Loucy (cell line): ENCODE measurements around the gene DSCAML1.
"Not testable (repeated sequence)": the region's sequence is repeated elsewhere in the genome, so short reads cannot be mapped to it uniquely, and the experiment has no call there.

Experiments used
- H2AFZ ChIP-seq: fragments of 200-600 bp; sonication (generic); 2 replicates; pipeline ENCODE4 v1.6.0; 2016; ENCODE audit warnings: antibody characterized with exemption, mild to moderate bottlenecking, low read length, moderate library complexity
- H3F3A ChIP-seq: fragments of 200-600 bp; 2 replicates; pipeline ENCODE4 v1.6.0; 2016; ENCODE audit warnings: antibody characterized with exemption, low read depth, mild to moderate bottlenecking
- H3K27me3 ChIP-seq: fragments of 200-600 bp; sonication (generic); 2 replicates; pipeline ENCODE4 v1.6.1; 2014; ENCODE audit warnings: low read length, mild to moderate bottlenecking; ENCODE audit not compliant: insufficient read depth, poor library complexity, severe bottlenecking
- H3K36me3 ChIP-seq: fragments of 200-600 bp; sonication (generic); 2 replicates; pipeline ENCODE4 v1.6.1; 2016; ENCODE audit warnings: low read length; ENCODE audit not compliant: insufficient read depth
- H3K4me1 ChIP-seq: fragments of 200-600 bp; sonication (generic); 2 replicates; pipeline ENCODE4 v1.5.1; 2014; ENCODE audit warnings: low read length, mild to moderate bottlenecking; ENCODE audit not compliant: insufficient read depth, poor library complexity, severe bottlenecking
- H3K4me2 ChIP-seq: fragments of 200-600 bp; sonication (generic); 2 replicates; pipeline ENCODE4 v1.6.0; 2014; ENCODE audit warnings: antibody characterized with exemption, low read length, low read depth, mild to moderate bottlenecking; ENCODE audit not compliant: poor library complexity, severe bottlenecking
- H3K4me3 ChIP-seq: fragments of 200-600 bp; sonication (generic); 2 replicates; pipeline ENCODE4 v1.5.1; 2014; ENCODE audit warnings: low read length, mild to moderate bottlenecking, mixed read lengths; ENCODE audit not compliant: poor library complexity, severe bottlenecking
- H3K79me2 ChIP-seq: fragments of 200-600 bp; sonication (generic); 2 replicates; pipeline ENCODE4 v1.6.1; 2014; ENCODE audit warnings: low read length; ENCODE audit not compliant: insufficient read depth
- H3K9ac ChIP-seq: fragments of 200-600 bp; sonication (generic); 2 replicates; pipeline ENCODE4 v1.6.0; 2014; ENCODE audit warnings: mild to moderate bottlenecking, low read depth, low read length, moderate library complexity; ENCODE audit not compliant: poor library complexity, severe bottlenecking
- H3K9me2 ChIP-seq: fragments of 200-600 bp; sonication (generic); replicated peaks from 2 replicates; pipeline ENCODE4 v1.6.1; 2016; ENCODE audit warnings: low read depth, low read length, mixed read lengths
- H3K9me3 ChIP-seq: fragments of 200-600 bp; sonication (generic); 2 replicates; pipeline ENCODE4 v1.6.1; 2014; ENCODE audit warnings: mild to moderate bottlenecking, antibody characterized with exemption, low read length, low read depth; ENCODE audit not compliant: insufficient read depth
- H4K20me1 ChIP-seq: fragments of 200-600 bp; sonication (generic); 2 replicates; pipeline ENCODE4 v1.6.0; 2014; ENCODE audit warnings: antibody characterized with exemption, low read length, mild to moderate bottlenecking; ENCODE audit not compliant: insufficient read depth, poor library complexity, severe bottlenecking
- CTCF ChIP-seq: fragments of 200-600 bp; sonication (generic); conservative IDR thresholded peaks from 2 replicates; pipeline ENCODE4 v1.5.1; 2014; ENCODE audit warnings: mild to moderate bottlenecking, antibody characterized with exemption, low read length
- EZH2phosphoT487 ChIP-seq: fragments of 200-600 bp; IDR thresholded peaks from 2 replicates; pipeline ENCODE4 v1.6.1; 2018; ENCODE audit warnings: antibody characterized with exemption, mild to moderate bottlenecking, moderate library complexity, borderline replicate concordance

Gene DSCAML1

GRCh38 chr11:117407016-117407415 is 390.0 kb downstream of the DSCAML1 start:
- TF ChIP-seq EZH2phosphoT487 (no peak), CTCF (no peak)
- no peak overlapping the region for H2AFZ ChIP-seq
- H3K9me3 ChIP-seq = peaks cover 7% of the 10 kb centered on the region; the same call in 1 of the 2 replicates

GRCh38 chr11:117405898-117406297 is 391.1 kb downstream of the DSCAML1 start:
- not testable (repeated sequence) for H3K4me1 ChIP-seq, H3K9me3 ChIP-seq, H3K4me3 ChIP-seq, H3F3A ChIP-seq, H3K4me2 ChIP-seq, H2AFZ ChIP-seq, H3K9me2 ChIP-seq, H3K36me3 ChIP-seq, H3K27me3 ChIP-seq, H3K79me2 ChIP-seq, H3K9ac ChIP-seq, H4K20me1 ChIP-seq

More at GRCh38 chr11:117407016-117407415, 390.0 kb downstream of the DSCAML1 start:
- Histone ChIP-seq H3K36me3 (no peaks in the 10 kb centered on the region), H3K79me2 (no peaks in the 10 kb centered on the region), H3K4me1 (no peaks in the 10 kb centered on the region), H4K20me1 (no peaks in the 10 kb centered on the region), H3K27me3 (no peaks in the 10 kb centered on the region), H3K9ac (no peak overlapping the region), H3K9me2 (no peaks in the 10 kb centered on the region), H3F3A (no peaks in the 10 kb centered on the region), H3K4me3 (no peak overlapping the region), H3K4me2 (no peak overlapping the region)

- not testable (repeated sequence) for H3K9ac ChIP-seq, H3K79me2 ChIP-seq, H3F3A ChIP-seq, H3K27me3 ChIP-seq, H3K4me2 ChIP-seq, H3K9me3 ChIP-seq, H3K9me2 ChIP-seq, H3K36me3 ChIP-seq, H3K4me1 ChIP-seq, H3K4me3 ChIP-seq, H4K20me1 ChIP-seq, H2AFZ ChIP-seq
These were observed 397.7 kb downstream of the DSCAML1 start for GRCh38 chr11:117399100-117399840.

- H3K4me1 ChIP-seq, H3K79me2 ChIP-seq, H2AFZ ChIP-seq, H3K36me3 ChIP-seq, H3F3A ChIP-seq, H3K9ac ChIP-seq, H4K20me1 ChIP-seq, H3K4me3 ChIP-seq, H3K9me2 ChIP-seq, H3K4me2 ChIP-seq, H3K27me3 ChIP-seq, H3K9me3 ChIP-seq: not testable (repeated sequence)
These were observed 398.4 kb downstream of the DSCAML1 start for GRCh38 chr11:117398618-117399017.
